Muscle of leg (tissue), 11 donors: ENCODE data around the gene MBNL2. TPM values are rescaled to one million over a fixed set of nuclear protein-coding genes. Genes with fewer than 3 reads are reported as not detected.

Experiments used
- DNase-seq: peaks from one replicate; pipeline ENCODE4 v3.0.0; 2013
- H3K27ac ChIP-seq: one replicate; pipeline ENCODE4 v1.5.1; 2013; ENCODE audit warnings: mild to moderate bottlenecking, low read length, control low read depth
- H3K27me3 ChIP-seq: one replicate; pipeline ENCODE4 v1.6.1; 2013; ENCODE audit warnings: low read length; ENCODE audit not compliant: control insufficient read depth, insufficient read depth
- H3K36me3 ChIP-seq: one replicate; pipeline ENCODE4 v1.6.1; 2013; ENCODE audit warnings: low read length; ENCODE audit not compliant: control insufficient read depth, insufficient read depth
- H3K4me1 ChIP-seq: one replicate; pipeline ENCODE4 v1.6.1; 2013; ENCODE audit warnings: low read length; ENCODE audit not compliant: control insufficient read depth, insufficient read depth
- H3K4me3 ChIP-seq: one replicate; pipeline ENCODE4 v1.5.1; 2013; ENCODE audit warnings: low read length, control low read depth
- H3K9me3 ChIP-seq: replicated peaks from 2 replicates; pipeline ENCODE4 v1.6.1; 2013; ENCODE audit warnings: low read depth, low read length; ENCODE audit not compliant: control insufficient read depth
- WGBS: methylation state at CpG from one replicate; pipeline ENCODE4 v1.1.5; 2013; ENCODE audit warnings: missing lambda C conversion rate; ENCODE audit not compliant: insufficient coverage; 5-methylcytosine and 5-hydroxymethylcytosine counted together
- polyA plus RNA-seq, 8 donors: library from polyadenylated mRNA; unstranded; fragments of 120-200 nt; gene quantifications; one replicate each; pipeline versions ENCODE4 v1.2.1 to v1.2.3, GENCODE V29; 2013; ENCODE audit warnings: inconsistent platforms in 1 of 8, low replicate concordance in 1 of 8; ENCODE audit not compliant: insufficient read length in 8 of 8, insufficient read depth in 1 of 8
- total RNA-seq: library from RNA; stranded (reverse); fragments of 120-200 nt; gene quantifications from one replicate; pipeline ENCODE4 v1.2.4, GENCODE V29; 2013

The MBNL2 gene
- total and polyA plus RNA-seq, 9 donors, result 20.1 to 37.0 (median 26.8) TPM

DNA sequence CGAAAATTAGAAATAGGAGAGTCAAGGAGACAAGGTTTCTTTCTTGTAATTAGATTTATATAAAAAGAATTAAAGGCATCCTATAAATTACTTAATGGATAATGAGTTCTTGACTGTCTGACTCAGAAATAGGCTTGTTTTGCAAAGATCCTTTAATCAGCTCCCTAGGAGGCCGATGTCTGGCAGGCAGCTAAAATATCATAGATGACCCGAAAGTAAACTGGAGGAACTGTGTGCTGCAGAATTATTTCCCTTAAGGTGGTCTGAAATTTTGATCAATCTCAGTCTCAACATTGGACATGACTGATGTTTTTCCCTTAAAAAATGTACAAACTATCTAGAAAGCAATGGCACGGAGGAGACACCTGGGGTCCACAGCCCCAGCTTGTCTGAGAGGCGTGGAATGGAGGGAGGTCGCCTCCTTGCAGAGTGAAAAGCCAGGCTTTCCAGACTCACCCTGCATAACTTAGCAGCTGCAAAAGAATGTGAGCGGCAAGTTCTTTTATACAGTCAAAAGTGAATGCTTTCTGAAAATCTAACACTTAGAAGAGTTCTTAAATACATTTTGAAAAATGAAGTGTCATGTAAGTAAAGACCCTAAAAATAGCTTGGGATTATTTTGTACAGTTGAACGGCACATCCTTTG, 44.8 kb downstream of the MBNL2 start:
- no peak for DNase-seq
- Histone ChIP-seq H3K36me3 (peaks cover 9% of the 10 kb centered on the region), H3K27me3 (no peaks in the 10 kb centered on the region), H3K27ac (peak overlapping the region; percentile 7), H3K4me3 (no peak overlapping the region), H3K4me1 (peaks cover 27% of the 10 kb centered on the region), H3K9me3 (no peaks in the 10 kb centered on the region)
- 33% methylated on average over 4 of the region's 8 CpGs for WGBS

DNA sequence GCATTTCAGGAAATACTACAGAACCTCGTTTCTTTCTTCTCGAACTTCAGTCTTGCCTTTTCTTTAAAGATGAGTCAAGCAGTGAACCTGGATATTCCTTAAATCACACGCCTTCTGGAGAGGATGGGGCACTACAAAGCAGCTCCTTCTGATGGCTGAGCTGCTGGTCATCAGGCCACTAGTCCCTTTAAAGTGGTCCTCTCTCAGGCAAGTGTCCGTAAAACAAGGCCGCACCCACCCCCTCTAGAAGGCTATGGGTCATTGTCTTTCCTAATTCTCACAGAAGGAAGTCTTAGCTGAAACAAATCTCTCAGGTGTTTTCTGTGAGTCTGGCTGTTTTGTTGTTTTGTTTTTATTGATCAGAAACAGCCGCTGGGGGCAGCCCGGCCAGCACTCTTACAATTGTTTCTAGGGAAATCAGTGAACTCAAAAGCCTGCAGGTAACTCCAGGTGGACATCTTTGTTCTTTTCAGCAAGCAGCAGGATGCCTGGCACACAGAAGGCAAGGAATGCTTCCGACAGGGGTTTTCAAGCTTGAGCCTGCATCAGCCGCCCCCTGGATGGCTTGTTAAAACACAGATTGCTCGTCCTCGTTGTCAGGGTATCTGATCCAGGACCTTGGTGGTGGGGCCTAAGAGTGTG, 45.4 kb downstream of the MBNL2 start:
- WGBS, result 50% methylated on average over 5 of the region's 11 CpGs
- H3K4me3 ChIP-seq, result no peak overlapping the region
- DNase-seq, result no peak
- no peaks in the 10 kb centered on the region for H3K9me3 ChIP-seq
- no peak overlapping the region for H3K27ac ChIP-seq
- H3K4me1 ChIP-seq, result peaks cover 27% of the 10 kb centered on the region
- peaks cover 9% of the 10 kb centered on the region for H3K36me3 ChIP-seq
- H3K27me3 ChIP-seq, result no peaks in the 10 kb centered on the region

DNA sequence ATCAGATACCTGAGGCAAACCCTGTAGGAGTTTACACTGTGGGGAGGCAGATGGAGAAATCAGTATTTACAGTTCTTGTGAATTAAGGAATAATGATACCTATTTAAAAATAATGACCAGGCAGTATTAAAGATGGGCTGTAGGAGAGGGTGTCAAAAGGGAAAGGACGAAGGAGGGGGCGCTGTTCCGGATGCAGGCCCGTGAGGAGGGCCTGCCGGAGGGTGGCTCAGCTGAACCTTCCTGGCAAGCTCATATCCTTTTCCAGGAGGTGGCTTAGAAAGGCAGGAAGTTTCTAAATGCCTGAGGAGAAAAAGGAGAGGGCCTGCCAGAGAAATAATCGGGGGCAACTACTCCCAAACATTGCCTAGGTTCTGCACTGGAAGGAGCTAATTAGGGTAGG, 46.6 kb downstream of the MBNL2 start:
- 28% methylated on average over 5 of the region's 6 CpGs for WGBS
- H3K36me3 ChIP-seq, result peaks cover 6% of the 10 kb centered on the region
- no peak overlapping the region for H3K4me3 ChIP-seq
- no peaks in the 10 kb centered on the region for H3K27me3 ChIP-seq
- H3K27ac ChIP-seq, result peak overlapping the region; percentile 26
- no peaks in the 10 kb centered on the region for H3K9me3 ChIP-seq
- H3K4me1 ChIP-seq, result peaks cover 31% of the 10 kb centered on the region
- DNase-seq, result no peak

DNA sequence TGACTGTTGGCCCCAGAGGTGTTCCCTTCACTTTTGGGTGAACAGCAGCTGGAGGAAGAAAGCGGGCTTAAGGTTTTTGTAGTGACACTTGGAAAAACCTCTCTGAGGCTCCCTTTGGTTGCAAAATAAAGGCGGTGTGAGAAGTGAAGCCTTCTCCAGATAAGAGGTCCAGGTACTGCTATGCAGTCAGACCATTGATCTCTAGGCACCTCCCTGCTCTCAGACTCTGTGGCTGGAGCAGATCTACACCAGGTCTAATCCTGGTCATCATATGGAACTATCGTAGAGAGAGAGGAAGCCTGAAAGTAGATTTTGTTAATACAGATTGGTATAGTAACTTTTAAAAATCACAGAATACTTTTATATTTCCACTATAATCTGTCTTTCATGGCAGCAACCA, 47.5 kb downstream of the MBNL2 start:
- 100% methylated on average over 1 of the region's 3 CpGs for WGBS
- H3K4me1 ChIP-seq, result peaks cover 31% of the 10 kb centered on the region
- no peak overlapping the region for H3K27ac ChIP-seq

DNA sequence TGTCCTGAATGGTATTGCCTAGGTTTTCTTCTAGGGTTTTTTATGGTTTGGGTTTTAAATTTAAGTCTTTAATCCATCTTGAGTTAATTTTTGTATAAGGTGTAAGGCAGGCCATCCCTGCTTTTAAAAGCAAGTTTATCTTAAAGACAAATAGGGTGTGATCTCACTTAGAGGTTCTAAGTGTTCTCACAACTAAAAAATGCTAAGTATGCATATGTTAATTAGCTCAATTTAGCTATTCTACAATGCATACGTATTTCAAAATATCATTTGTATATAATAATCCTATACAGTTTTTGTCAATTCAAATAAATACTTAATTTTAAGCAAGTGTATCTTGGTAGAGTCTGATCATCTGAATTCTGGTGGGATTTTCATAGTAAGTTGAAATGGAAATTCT, 50.4 kb downstream of the MBNL2 start:
- Histone ChIP-seq H3K36me3 (peaks cover 10% of the 10 kb centered on the region), H3K4me1 (peaks cover 20% of the 10 kb centered on the region), H3K27ac (no peak overlapping the region), H3K4me3 (no peak overlapping the region), H3K9me3 (no peaks in the 10 kb centered on the region), H3K27me3 (no peaks in the 10 kb centered on the region)
- DNase-seq, result no peak
- no CpG with 5 or more reads among the region's 1 CpG for WGBS

More for the DNA sequence above, 47.5 kb downstream of the MBNL2 start:
- DNase-seq, result no peak
- H3K9me3 ChIP-seq, result no peaks in the 10 kb centered on the region
- peaks cover 6% of the 10 kb centered on the region for H3K36me3 ChIP-seq
- no peak overlapping the region for H3K4me3 ChIP-seq
- no peaks in the 10 kb centered on the region for H3K27me3 ChIP-seq

DNA sequence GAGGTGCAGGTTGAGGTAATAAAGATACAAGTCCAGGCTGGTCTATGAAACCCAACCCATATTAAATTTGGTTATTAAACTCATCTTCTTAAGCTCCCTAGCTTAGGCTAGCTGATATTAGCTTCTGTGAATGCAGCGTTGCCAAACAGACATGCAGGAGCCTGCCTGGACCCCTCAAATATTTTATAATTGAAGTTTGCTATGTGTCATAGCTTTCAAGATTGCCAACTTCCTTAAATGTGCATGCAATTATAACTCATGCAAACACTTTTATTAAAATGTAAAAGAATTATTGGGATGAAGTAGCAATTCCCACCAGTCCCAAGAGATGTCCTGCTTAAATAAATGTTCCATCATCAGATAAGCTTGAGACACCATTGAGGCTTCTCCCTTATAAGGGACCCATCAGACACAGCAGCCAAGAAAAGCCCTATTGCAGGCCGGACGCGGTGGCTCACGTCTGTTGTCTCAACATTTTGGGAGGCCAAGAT, 51.3 kb downstream of the MBNL2 start:
- no peak overlapping the region for H3K4me3 ChIP-seq
- no peaks in the 10 kb centered on the region for H3K27me3 ChIP-seq
- H3K27ac ChIP-seq, result no peak overlapping the region
- H3K36me3 ChIP-seq, result peaks cover 4% of the 10 kb centered on the region
- H3K9me3 ChIP-seq, result no peaks in the 10 kb centered on the region
- whole genome bisulfite sequencing, result no CpG with 5 or more reads among the region's 5 CpGs
- no peak for DNase-seq
- H3K4me1 ChIP-seq, result peaks cover 16% of the 10 kb centered on the region

DNA sequence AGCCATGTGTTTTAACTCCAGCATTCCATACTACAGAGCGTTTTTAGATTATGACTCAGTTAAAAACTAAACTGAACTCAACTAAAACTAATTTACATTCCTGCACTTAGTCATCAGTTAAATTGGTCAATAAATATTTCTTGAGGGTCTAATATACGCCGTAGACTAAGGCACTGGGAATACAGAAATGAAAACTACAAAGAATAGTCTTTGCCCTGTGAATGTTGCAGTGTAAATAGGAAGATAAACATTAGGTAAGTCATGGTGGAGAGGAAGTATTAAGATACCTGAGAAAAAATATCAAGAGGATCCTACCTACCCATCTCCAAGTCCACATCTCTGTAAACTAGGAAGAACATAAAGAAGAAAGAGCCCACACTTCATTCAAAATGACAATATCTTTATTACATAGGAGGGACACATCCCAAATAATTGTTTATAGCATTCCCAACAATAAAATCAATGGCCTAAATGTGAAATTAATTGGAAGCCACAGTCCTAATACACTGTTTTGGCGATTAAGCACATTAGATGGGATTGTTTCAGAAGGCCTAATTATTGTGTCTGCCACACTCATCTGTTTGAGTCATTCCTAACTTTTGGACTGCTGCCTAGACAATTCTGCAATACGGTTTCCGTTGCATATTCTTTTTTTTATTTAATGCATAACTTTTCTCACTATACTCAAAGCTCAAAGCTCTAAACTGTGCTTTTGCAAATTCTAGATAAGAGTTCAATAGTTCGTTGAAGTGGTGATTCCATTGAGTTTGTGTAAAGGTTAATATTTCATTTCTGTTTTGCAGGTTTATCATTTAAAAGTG, 52.9 kb downstream of the MBNL2 start:
- no CpG with 5 or more reads among the region's 7 CpGs for WGBS
- Histone ChIP-seq H3K27ac (peak overlapping the region; percentile 71), H3K4me1 (peaks cover 10% of the 10 kb centered on the region), H3K9me3 (no peaks in the 10 kb centered on the region), H3K4me3 (no peak overlapping the region), H3K36me3 (peaks cover 8% of the 10 kb centered on the region), H3K27me3 (no peaks in the 10 kb centered on the region)
- peak; percentile 92 for DNase-seq

DNA sequence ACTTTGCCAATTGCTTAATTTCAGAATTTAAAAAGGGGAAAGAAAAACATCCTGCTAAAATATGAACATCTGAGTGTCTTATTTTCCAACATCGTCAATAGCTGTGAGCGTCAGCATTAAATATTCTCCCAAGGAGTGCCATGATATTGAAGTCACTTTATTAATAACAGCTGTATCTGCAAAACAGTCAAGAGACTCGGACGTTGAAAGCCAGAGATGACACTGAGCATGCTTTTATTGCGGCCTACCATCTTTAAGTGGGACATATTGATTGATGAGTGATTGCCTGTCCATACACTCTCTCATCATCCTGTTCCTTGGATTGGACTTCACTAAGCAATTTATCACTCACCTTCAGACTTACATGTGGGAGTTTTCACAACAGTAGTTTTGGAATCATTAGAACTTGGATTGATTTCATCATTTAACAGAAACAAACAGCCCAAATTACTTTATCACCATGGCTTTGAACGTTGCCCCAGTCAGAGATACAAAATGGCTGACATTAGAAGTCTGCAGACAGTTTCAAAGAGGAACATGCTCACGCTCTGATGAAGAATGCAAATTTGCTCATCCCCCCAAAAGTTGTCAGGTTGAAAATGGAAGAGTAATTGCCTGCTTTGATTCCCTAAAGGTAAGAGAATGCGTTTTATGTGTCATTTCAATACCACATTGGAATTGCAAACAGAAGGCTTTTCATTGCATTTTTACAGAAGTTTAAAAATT, 53.8 kb downstream of the MBNL2 start:
- no peak overlapping the region for H3K4me3 ChIP-seq
- H3K36me3 ChIP-seq, result peaks cover 8% of the 10 kb centered on the region
- H3K4me1 ChIP-seq, result peaks cover 13% of the 10 kb centered on the region
- WGBS, result no CpG with 5 or more reads among the region's 8 CpGs
- DNase-seq, result peak; percentile 70
- no peaks in the 10 kb centered on the region for H3K27me3 ChIP-seq
- H3K27ac ChIP-seq, result peak overlapping the region; percentile 71
- no peaks in the 10 kb centered on the region for H3K9me3 ChIP-seq

DNA sequence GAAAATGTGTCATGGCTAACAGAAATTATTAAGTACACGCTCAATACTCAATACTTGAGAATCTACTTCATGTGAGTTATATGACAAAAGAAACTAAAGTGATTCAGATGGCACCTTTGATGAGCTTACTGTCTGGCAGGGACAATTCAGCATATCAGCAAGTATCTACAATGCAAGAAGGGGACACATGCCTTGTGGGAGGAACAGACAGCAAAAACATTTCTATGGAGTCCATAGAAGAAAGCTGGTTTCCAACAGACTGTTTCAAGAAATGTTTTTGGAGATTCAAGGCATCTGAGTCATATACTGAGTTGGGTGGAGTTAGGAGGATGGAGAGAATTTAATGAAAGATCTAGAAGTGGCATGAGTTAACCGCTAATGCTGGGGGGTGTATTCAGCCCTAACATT, 54.7 kb downstream of the MBNL2 start:
- Histone ChIP-seq H3K9me3 (no peaks in the 10 kb centered on the region), H3K36me3 (peaks cover 8% of the 10 kb centered on the region), H3K4me1 (peaks cover 13% of the 10 kb centered on the region), H3K4me3 (no peak overlapping the region), H3K27me3 (no peaks in the 10 kb centered on the region), H3K27ac (no peak overlapping the region)
- WGBS, result 100% methylated on average over 1 of the region's 2 CpGs
- no peak for DNase-seq
